ENCODE data around the gene JARID2. TPM values are rescaled to one million over a fixed set of nuclear protein-coding genes. Genes with fewer than 3 reads are reported as not detected.

The JARID2 gene
- total RNA-seq, 1 donor from 2014 or later: 38.9 TPM

DNA sequence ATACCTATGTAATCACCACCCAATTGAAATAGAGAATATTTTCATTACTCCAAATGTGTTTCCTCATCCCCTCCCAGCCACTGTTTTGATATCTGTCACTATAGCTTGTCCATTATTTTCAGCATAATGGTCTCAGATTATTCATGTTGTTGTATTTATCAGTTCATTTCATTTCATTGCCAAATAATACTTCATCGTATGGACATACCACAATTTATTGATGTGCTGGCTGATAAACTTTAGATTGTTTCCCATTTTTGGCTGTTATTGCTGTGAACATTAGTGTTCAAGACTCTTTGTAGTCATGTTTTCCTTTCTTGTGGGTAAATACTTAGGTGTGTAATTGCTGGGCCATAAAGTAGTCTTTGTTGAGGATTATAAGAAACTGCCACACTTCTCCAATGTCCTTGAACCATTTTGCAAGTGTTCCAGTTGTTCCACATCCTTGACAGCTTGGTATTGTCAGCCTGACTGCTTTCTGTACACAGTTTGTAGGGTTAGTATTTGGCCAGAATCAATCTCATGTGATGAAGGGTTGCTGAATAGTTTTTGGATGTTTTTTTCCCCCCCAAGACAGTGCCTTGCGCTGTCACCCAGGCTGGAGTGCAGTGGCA lies 44.3 kb downstream of the JARID2 start:
- Histone ChIP-seq H3K9ac (no peak overlapping the region), H3K4me3 (no peak overlapping the region), H3K27me3 (no peaks in the 10 kb centered on the region), H4K20me1 (ENCODE audit: low read depth) (peaks cover 83% of the 10 kb centered on the region), H3K27ac (no peak overlapping the region), H3K36me3 (no peaks in the 10 kb centered on the region), H3F3A (ENCODE audit: low read depth) (peaks cover 18% of the 10 kb centered on the region), H3K4me2 (no peak overlapping the region), H3K4me1 (peaks cover 12% of the 10 kb centered on the region), H3K79me2 (ENCODE audit: low read depth) (peaks cover 100% of the 10 kb centered on the region), H2AFZ (replicated peaks) (no peak overlapping the region), H3K9me3 (ENCODE audit: low read depth) (no peaks in the 10 kb centered on the region)
- H3K9me3 Mint-ChIP-seq: peaks cover 17% of the 10 kb centered on the region
- H3K27me3 Mint-ChIP-seq (ENCODE audit: insufficient read depth, low read depth): peaks cover 2% of the 10 kb centered on the region
- H3K36me3 Mint-ChIP-seq: peaks cover 49% of the 10 kb centered on the region
- TF ChIP-seq EZH2 (IDR thresholded peaks at IDR 0.05) (no peak), EZH2phosphoT487 (IDR thresholded peaks at IDR 0.05) (no peak)
- H3K4me1 Mint-ChIP-seq: peaks cover 34% of the 10 kb centered on the region
- H3K4me3 Mint-ChIP-seq: no peak overlapping the region
- DNase-seq (ENCODE audit: low spot score): no peak
- no peak overlapping the region for H3K27ac Mint-ChIP-seq

DNA sequence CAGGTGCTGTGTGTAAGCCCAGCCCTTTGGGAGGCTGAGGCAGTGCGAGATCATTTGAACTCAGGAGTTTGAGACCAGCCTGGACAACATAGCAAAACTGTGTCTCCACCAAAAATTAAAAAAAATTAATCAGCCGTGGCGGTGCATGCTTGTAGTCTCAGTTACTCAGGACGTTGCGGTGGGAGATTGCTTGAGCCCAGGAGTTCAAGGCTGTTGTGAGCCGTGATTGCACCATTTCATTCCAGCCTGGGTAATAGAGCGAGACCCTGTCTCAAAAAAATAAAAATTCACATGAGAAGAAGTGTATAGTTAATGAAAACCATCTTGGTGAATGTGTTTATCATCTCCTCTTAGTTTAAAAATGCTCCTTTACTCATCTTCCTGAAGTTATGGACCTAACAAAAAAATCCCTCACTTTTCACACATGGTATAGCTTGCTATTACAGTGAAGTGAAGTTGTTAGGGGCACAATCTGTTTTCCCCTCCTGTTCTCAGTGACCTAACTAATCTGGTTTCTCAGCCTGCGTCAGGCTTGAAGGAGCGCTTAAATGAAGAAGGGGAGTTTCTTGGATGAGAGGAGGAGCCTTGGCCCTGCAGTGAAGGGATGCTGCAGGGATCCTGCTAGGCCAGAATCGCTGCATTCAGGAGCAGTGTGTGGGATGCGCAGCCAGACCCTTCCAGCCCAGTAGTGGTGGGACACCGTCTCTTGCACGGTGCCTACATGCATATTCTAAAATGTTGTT lies 45.3 kb downstream of the JARID2 start:
- Histone ChIP-seq H4K20me1 (ENCODE audit: low read depth) (peaks cover 84% of the 10 kb centered on the region), H3K27me3 (no peaks in the 10 kb centered on the region), H3K9ac (no peak overlapping the region), H3K4me3 (no peak overlapping the region), H3K4me2 (peak overlapping the region; percentile 24), H3K27ac (peak overlapping the region; percentile 44), H3K9me3 (ENCODE audit: low read depth) (no peaks in the 10 kb centered on the region), H3K4me1 (peaks cover 12% of the 10 kb centered on the region), H2AFZ (replicated peaks) (no peak overlapping the region), H3K36me3 (no peaks in the 10 kb centered on the region), H3F3A (ENCODE audit: low read depth) (peaks cover 18% of the 10 kb centered on the region), H3K79me2 (ENCODE audit: low read depth) (peaks cover 100% of the 10 kb centered on the region)
- H3K9me3 Mint-ChIP-seq: peaks cover 15% of the 10 kb centered on the region
- H3K4me3 Mint-ChIP-seq: no peak overlapping the region
- peak overlapping the region; percentile 57 for H3K27ac Mint-ChIP-seq
- peak; percentile 39 for DNase-seq (ENCODE audit: low spot score)
- peaks cover 30% of the 10 kb centered on the region for H3K4me1 Mint-ChIP-seq
- H3K36me3 Mint-ChIP-seq: peaks cover 44% of the 10 kb centered on the region
- TF ChIP-seq, protein P1, sequence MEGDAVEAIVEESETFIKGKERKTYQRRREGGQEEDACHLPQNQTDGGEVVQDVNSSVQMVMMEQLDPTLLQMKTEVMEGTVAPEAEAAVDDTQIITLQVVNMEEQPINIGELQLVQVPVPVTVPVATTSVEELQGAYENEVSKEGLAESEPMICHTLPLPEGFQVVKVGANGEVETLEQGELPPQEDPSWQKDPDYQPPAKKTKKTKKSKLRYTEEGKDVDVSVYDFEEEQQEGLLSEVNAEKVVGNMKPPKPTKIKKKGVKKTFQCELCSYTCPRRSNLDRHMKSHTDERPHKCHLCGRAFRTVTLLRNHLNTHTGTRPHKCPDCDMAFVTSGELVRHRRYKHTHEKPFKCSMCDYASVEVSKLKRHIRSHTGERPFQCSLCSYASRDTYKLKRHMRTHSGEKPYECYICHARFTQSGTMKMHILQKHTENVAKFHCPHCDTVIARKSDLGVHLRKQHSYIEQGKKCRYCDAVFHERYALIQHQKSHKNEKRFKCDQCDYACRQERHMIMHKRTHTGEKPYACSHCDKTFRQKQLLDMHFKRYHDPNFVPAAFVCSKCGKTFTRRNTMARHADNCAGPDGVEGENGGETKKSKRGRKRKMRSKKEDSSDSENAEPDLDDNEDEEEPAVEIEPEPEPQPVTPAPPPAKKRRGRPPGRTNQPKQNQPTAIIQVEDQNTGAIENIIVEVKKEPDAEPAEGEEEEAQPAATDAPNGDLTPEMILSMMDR (IDR thresholded peaks at IDR 0.05): no peak
- TF ChIP-seq EZH2phosphoT487 (IDR thresholded peaks at IDR 0.05) (no peak), EZH2 (IDR thresholded peaks at IDR 0.05) (no peak)
- peaks cover 2% of the 10 kb centered on the region for H3K27me3 Mint-ChIP-seq (ENCODE audit: insufficient read depth, low read depth)

DNA sequence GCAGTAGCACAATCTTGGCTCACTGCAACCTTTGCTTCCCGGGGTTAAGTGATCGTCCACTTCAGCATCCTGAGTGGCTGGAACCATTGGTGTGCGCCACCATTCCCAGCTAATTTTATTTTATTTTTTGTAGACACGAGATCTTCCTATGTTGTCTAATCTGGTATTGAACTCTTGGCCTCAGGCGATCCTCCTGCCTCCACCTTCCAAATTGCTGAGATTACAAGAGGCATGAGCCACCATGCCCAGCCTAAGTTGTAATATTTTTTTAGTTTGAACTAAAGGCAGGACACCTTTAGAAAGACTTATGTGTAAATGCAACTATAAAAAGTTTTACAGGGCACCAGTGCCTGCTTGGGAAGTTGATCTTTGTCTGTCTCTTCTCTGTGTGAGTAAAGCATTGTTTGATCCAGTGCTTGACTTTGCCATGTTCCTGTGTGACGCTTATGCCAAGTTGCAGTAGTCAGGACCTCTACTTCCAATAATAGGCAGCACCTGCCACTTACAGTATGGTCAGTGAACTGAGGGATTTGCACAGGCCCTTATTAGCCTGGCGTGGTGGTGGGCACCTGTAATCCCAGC lies 46.9 kb downstream of the JARID2 start:
- Mint-ChIP-seq H3K4me1 (peaks cover 30% of the 10 kb centered on the region), H3K4me3 (no peak overlapping the region)
- no peak overlapping the region for H3K4me2 ChIP-seq

More for the DNA sequence above, 46.9 kb downstream of the JARID2 start:
- Histone ChIP-seq H3K27me3 (no peaks in the 10 kb centered on the region), H3K9me3 (ENCODE audit: low read depth) (no peaks in the 10 kb centered on the region), H4K20me1 (ENCODE audit: low read depth) (peaks cover 78% of the 10 kb centered on the region), H2AFZ (replicated peaks) (no peak overlapping the region), H3K36me3 (no peaks in the 10 kb centered on the region), H3K79me2 (ENCODE audit: low read depth) (peaks cover 100% of the 10 kb centered on the region), H3K27ac (no peak overlapping the region), H3K4me3 (no peak overlapping the region), H3K4me1 (peaks cover 12% of the 10 kb centered on the region), H3K9ac (no peak overlapping the region), H3F3A (ENCODE audit: low read depth) (peaks cover 18% of the 10 kb centered on the region)
- Mint-ChIP-seq H3K27ac (no peak overlapping the region), H3K36me3 (peaks cover 42% of the 10 kb centered on the region), H3K27me3 (ENCODE audit: insufficient read depth, low read depth) (peaks cover 2% of the 10 kb centered on the region), H3K9me3 (peaks cover 14% of the 10 kb centered on the region)
- DNase-seq (ENCODE audit: low spot score): no peak
- no peak for TF ChIP-seq EZH2phosphoT487 (IDR thresholded peaks at IDR 0.05)
- no peak for TF ChIP-seq EZH2 (IDR thresholded peaks at IDR 0.05)
- TF ChIP-seq, protein P1 (IDR thresholded peaks at IDR 0.05): no peak
